ENCODE results near the gene RPN1. TPM values are rescaled to one million over a fixed set of nuclear protein-coding genes. Genes with fewer than 3 reads are reported as not detected.

RPN1 gene
- total and polyA plus RNA-seq, 2 of the 13 experiments (the other 11 are each of a cell fraction or from before 2014, with no cell fraction given) = 290 to 342 TPM

DNA sequence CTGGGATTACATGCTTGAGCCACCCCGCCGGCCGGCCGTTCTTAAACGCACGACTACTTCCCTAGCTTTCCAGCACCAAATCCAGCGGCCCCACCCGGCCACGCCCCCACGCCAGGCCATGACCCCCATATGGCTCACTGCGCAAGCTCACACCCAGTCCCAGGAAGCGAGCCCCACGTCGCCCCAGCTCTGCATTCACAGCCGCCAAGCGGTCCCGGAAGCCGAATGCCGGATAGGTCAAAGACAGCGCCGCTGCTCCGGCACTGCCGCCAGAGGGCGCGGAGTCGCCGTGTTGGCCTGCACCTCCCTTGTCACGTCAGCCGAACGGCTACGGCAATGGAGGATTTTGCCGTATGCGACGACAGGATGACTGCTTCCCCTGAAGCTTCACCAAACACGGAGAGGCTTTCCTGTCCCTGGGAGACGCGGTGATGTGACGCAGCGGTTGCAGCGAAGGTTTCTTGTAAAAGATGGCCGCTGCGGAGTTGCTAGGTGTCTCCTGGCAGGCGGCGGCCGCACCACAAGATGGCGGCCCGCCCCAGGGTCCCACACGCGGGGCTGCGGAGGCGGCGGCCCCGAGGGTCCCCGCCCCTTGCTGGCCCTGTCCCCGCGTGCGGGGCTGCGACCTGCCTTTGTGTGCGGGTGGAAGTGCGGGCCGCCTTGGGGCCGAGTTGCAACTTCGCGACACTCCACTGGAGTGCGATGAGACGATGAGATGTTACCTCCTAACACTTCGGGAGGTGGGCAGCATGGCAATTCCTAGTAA, 30.2 kb upstream of the RPN1 start (continued):
- TF ChIP-seq ZNF784 (CRISPR knock-in tag; IDR thresholded peaks at IDR 0.05; ENCODE audit: borderline replicate concordance) = no peak
- peak; percentile 82 to 97 for TF ChIP-seq POLR2A (IDR thresholded peaks at IDR 0.05; ENCODE audit: insufficient read depth in 1 of 2, low read depth in 2 of 2, low read length in 2 of 2)
- peak; percentile 66; the same call in 1 of the 2 replicates for TF ChIP-seq GTF3A (CRISPR knock-in tag; conservative IDR thresholded peaks at IDR 0.05)
- TF ChIP-seq MEF2D (CRISPR knock-in tag; IDR thresholded peaks at IDR 0.05) = peak; percentile 84
- TF ChIP-seq GMEB1 (CRISPR knock-in tag; IDR thresholded peaks at IDR 0.05; ENCODE audit: borderline replicate concordance) = peak; percentile 91
- TF ChIP-seq, protein P1, sequence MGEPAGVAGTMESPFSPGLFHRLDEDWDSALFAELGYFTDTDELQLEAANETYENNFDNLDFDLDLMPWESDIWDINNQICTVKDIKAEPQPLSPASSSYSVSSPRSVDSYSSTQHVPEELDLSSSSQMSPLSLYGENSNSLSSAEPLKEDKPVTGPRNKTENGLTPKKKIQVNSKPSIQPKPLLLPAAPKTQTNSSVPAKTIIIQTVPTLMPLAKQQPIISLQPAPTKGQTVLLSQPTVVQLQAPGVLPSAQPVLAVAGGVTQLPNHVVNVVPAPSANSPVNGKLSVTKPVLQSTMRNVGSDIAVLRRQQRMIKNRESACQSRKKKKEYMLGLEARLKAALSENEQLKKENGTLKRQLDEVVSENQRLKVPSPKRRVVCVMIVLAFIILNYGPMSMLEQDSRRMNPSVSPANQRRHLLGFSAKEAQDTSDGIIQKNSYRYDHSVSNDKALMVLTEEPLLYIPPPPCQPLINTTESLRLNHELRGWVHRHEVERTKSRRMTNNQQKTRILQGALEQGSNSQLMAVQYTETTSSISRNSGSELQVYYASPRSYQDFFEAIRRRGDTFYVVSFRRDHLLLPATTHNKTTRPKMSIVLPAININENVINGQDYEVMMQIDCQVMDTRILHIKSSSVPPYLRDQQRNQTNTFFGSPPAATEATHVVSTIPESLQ (CRISPR knock-in tag; conservative IDR thresholded peaks at IDR 0.05) = no peak
- peak; percentile 96 for TF ChIP-seq ZNF547 (CRISPR knock-in tag; IDR thresholded peaks at IDR 0.05)
- TF ChIP-seq TOE1 (CRISPR knock-in tag; IDR thresholded peaks at IDR 0.05) = no peak
- no peak for TF ChIP-seq ZNF292 (CRISPR knock-in tag; IDR thresholded peaks at IDR 0.05; ENCODE audit: borderline replicate concordance, low read depth)
- TF ChIP-seq KAT8 (CRISPR knock-in tag; IDR thresholded peaks at IDR 0.05) = peak; percentile 96
- no peak for TF ChIP-seq LBX2 (CRISPR knock-in tag; IDR thresholded peaks at IDR 0.05; ENCODE audit: borderline replicate concordance)
- TF ChIP-seq, protein P2, sequence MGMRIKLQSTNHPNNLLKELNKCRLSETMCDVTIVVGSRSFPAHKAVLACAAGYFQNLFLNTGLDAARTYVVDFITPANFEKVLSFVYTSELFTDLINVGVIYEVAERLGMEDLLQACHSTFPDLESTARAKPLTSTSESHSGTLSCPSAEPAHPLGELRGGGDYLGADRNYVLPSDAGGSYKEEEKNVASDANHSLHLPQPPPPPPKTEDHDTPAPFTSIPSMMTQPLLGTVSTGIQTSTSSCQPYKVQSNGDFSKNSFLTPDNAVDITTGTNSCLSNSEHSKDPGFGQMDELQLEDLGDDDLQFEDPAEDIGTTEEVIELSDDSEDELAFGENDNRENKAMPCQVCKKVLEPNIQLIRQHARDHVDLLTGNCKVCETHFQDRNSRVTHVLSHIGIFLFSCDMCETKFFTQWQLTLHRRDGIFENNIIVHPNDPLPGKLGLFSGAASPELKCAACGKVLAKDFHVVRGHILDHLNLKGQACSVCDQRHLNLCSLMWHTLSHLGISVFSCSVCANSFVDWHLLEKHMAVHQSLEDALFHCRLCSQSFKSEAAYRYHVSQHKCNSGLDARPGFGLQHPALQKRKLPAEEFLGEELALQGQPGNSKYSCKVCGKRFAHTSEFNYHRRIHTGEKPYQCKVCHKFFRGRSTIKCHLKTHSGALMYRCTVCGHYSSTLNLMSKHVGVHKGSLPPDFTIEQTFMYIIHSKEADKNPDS (CRISPR knock-in tag; IDR thresholded peaks at IDR 0.05) = peak; percentile 69; the same call in 1 of the 2 replicates
- peak; percentile 86; the same call in 1 of the 2 replicates for TF ChIP-seq DZIP1 (CRISPR knock-in tag; IDR thresholded peaks at IDR 0.05)
- peak; percentile 59 for TF ChIP-seq RBM39 (IDR thresholded peaks at IDR 0.05; ENCODE audit: low read depth, low read length, poor library complexity, severe bottlenecking)
- TF ChIP-seq, protein P3, sequence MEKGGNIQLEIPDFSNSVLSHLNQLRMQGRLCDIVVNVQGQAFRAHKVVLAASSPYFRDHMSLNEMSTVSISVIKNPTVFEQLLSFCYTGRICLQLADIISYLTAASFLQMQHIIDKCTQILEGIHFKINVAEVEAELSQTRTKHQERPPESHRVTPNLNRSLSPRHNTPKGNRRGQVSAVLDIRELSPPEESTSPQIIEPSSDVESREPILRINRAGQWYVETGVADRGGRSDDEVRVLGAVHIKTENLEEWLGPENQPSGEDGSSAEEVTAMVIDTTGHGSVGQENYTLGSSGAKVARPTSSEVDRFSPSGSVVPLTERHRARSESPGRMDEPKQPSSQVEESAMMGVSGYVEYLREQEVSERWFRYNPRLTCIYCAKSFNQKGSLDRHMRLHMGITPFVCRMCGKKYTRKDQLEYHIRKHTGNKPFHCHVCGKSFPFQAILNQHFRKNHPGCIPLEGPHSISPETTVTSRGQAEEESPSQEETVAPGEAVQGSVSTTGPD (CRISPR knock-in tag; IDR thresholded peaks at IDR 0.05) = no peak
- TF ChIP-seq ZNF619 (CRISPR knock-in tag; IDR thresholded peaks at IDR 0.05) = peak; percentile 97

Measured in HepG2 (cell line).